GM18907 (cell line): ENCODE measurements around the gene MCTS1.
A peak's percentile ranks its signal among the peaks of the same experiment; 100 is the strongest.
"Not testable (repeated sequence)": the region's sequence is repeated elsewhere in the genome, so short reads cannot be mapped to it uniquely, and the experiment has no call there.

Experiments used
- ATAC-seq: cut with Tn5 transposase; IDR thresholded peaks from one replicate; pipeline ENCODE4 v1.9.1; 2021; ENCODE audit warnings: mild to moderate bottlenecking, moderate library complexity; ENCODE audit not compliant: unreplicated experiment

The MCTS1 gene

GRCh38 chrX:120625371-120625770 lies 21.5 kb downstream of the MCTS1 start:
- no peak for ATAC-seq

- peak; percentile 97 for ATAC-seq
Measured at GRCh38 chrX:120629667-120630537, 26.0 kb downstream of the MCTS1 start, which contains the start of gene C1GALT1C1. Gene C1GALT1C1, minus strand, starts transcription at chrX:120630054. Its CDS starts 2,888 bp downstream, at chrX:120627166.

- no peak for ATAC-seq
Measured at GRCh38 chrX:120638619-120639018, 34.7 kb downstream of the MCTS1 start.

GRCh38 chrX:120642871-120643270 lies 39.0 kb downstream of the MCTS1 start:
- ATAC-seq = no peak

- no peak for ATAC-seq
Measured at GRCh38 chrX:120647127-120647526, 43.2 kb downstream of the MCTS1 start.

- not testable (repeated sequence) for ATAC-seq
Measured at GRCh38 chrX:120652256-120652655, 48.4 kb downstream of the MCTS1 start.

- ATAC-seq = no peak
Measured at GRCh38 chrX:120653000-120653399, 49.1 kb downstream of the MCTS1 start.

GRCh38 chrX:120660637-120661036 lies 56.7 kb downstream of the MCTS1 start:
- no peak for ATAC-seq
